HG02623 (cell line): ENCODE results near the gene CTDSPL.
"Not testable (repeated sequence)": the region's sequence is repeated elsewhere in the genome, so short reads cannot be mapped to it uniquely, and the experiment has no call there.

ENCODE experiments used
- ATAC-seq: cut with Tn5 transposase; IDR thresholded peaks from one replicate; pipeline ENCODE4 v1.9.1; 2021; ENCODE audit warnings: moderate library complexity; ENCODE audit not compliant: unreplicated experiment

The CTDSPL gene, protein sequence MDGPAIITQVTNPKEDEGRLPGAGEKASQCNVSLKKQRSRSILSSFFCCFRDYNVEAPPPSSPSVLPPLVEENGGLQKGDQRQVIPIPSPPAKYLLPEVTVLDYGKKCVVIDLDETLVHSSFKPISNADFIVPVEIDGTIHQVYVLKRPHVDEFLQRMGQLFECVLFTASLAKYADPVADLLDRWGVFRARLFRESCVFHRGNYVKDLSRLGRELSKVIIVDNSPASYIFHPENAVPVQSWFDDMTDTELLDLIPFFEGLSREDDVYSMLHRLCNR

DNA sequence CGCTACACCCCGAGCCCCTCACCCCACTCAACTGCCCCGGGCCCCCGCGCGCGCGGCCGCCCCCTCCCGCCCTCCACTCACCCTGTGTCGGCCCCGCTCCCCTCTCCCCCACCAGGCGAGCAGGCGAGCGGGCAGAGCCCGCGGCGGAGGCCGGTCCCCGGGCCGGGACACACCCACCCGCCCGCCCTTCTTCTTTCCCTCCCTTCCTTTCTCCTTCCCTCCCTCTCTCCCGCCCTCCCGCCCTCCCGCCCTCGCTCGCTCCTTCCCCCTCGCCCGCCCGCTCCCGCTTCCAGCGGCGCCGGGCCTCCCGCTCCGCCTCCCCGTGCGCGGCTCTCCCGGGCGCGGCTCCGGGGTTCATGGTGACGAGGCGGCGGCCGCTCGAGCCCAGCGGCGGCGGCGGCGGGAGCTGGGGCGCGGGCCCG lies at the start of gene CTDSPL:
TSS of gene CTDSPL (plus strand) at position 261 of the 422 bp plus-strand sequence. CDS start 320 bp downstream, outside the sequence.
- ATAC-seq: no peak

DNA sequence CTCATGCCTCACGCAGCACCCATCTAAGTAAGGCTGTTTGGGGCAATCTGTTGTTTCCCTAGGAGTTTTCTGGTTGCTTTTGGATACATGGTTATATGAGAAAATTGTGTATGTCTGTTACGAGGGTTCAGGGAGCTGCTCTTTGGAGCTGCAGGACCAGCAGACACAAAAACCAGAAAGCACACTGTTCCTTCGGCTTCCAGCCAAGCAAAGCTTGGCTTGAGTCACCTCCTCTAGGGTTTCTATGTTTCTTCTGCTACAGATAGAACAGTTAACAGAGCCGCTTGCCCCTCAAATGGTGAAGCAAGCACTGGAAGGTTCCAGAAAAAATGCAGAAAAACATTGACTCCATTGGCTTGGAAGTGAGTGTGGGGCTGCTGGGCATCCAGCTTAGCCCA lies 49.2 kb upstream of the CTDSPL start:
- ATAC-seq: no peak

DNA sequence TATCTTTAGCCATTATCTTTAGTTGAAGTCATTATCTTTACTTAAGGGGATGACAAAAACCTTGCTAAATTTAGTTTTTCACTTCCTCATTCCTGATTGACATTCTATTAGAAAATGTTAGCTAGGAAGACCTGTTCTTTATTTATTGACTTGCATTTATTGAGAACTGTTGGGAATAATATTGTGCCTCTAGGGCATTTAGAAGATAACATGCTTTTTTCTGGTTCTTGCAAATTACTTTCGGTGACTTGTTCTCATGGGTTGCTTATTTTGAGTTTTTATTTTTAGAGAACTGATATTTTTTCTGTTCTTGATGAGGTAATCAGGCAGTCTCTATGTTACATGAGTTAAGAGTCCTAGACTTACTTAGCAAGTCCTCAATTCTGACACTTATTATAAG lies 48.3 kb upstream of the CTDSPL start:
- no peak for ATAC-seq

DNA sequence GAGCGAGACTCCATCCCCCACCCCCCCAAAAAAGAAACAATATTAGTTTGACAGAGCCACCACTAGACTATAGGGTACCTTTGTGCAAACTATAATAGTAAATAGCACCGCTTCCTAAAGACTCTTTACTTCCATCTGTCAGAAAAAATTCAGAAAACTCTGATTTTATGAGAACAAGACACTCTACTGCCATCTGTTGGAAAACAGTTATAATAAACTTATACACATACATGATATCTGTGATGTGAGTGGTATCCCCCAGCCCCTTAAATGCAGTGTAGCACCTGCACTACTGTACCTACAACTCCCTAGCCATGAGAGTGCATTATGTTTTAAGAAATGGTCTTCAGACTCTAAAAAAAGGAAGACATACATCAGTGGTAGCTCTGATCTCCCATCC lies 47.1 kb upstream of the CTDSPL start:
- no peak for ATAC-seq

DNA sequence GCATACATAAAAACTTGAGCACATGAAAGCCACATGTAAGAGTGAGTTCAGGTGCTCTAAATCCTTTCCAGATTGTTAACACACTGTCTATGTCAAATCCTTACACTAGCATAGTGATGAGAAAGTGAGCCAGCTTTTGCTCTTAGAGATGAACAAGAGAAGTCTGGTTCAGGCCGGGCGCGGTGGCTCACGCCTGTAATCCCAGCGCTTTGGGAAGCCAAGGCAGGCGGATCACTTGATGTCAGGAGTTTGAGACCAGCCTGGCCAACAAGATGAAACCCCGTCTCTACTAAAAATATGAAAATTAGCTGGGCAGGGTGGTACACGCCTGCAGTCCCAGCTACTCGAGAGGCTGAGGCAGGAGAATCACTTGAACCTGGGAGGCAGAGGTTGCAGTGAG lies 46.5 kb upstream of the CTDSPL start:
- not testable (repeated sequence) for ATAC-seq

DNA sequence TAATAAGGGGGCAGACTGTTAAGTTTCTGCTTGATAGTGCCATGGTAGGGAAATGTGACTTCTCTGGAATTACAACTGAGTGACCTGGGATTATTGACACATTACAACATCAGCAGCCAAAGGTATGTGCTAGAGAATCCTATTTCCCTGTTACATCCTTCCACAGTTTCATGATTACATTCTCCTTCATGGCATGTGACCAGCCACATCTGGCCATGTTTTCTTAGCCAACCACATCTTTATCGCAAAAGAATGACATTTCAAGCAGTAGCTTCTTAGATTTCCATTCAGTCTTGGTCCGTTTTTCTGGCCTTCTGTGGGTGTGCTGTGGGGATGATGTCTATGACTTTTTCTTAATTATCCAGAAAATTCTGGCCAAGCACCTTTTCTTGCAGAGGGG lies 45.4 kb upstream of the CTDSPL start:
- ATAC-seq: no peak

DNA sequence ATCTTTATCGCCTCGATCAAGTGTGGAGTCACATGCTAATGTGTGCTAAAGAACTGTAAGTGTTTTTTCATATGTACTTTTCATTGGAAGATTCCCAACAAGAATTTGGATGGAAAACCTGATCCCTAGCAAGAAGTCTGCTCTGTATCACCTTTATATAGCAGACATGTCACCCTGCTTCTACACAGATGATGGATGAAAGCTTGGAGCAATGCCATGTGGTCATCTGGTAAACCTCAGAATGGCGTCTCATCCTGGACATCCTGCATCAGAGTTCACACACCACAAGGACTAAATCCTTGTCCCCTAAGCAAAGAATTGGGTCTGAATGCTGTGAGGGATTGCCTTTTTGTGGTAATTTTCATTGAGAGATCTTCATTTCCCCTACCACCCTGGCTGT lies 42.1 kb upstream of the CTDSPL start:
- no peak for ATAC-seq

DNA sequence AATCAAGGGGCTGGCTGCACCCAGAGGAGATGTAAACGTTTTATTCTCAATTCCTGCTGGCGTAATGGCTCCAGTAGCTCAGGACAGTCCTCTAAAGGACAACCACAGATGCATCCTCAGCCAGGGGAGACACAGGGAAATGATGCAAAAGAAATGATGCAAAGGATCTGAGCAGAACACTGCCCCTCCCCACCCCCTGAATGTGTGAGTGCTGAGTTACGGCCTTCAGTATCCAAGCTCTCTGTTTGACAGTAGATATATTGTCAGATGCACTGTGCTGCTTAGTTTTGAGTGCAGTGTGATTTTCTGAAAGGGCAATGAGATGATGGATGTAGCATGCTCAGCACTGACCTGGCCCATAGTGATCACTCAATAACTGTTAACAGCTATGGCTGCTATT lies 41.4 kb upstream of the CTDSPL start:
- no peak for ATAC-seq

DNA sequence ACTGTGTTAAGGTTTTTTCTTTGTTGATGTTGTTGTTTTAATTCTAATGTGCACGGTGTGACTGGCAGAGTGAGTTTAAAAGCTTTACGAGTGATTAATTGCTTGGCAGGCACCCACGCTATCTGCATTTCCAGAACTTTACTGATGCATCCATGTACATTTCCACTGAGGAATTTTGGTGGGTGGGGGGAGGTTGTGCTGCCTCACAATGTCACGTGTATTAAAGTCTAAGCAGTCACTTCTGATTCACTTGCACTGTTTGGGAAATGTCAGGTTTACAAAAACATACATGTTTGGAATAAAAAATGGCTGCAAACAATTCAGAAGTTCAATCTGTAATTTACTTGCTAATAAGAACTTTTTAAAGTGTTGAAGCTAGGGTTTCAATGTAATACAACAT lies 38.5 kb upstream of the CTDSPL start:
- ATAC-seq: no peak

DNA sequence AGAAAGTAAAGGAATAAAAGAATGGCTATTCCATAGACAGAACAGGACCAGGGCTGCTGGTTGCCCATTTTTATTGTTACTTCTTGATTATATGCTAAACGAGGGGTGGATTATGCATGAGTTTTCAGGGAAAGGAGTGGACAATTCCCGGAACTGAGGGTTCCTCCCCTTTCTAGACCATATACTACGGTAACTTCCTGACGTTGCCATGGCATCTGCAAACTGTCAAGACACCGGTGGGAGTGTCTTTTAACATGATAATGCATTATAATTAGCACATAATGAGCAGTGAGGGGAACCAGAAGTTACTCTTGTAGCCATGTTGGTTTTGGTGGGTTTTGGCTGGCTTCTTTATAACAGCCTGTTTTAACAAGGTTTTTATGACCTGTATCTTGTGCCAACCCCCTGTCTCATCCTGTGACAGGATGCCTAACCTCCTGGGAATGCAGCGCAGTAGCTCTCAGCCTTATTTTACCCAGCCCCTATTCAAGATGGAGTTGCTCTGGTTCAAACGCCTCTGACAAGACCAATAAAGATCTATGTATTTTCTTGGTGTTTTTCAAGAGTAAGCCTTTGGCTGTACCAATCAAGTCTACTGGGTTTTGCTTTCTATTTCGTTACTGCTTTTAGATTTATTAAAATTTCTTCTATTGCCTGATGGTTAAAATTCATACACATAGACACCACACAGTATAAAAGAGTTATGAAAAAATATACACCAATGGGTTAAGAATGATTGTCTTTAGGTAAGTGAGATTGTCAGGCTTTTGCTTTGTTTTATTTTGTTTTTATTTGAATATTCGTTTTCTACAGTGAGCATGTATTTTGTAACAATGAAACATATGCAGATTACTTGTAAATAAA lies 37.4 kb upstream of the CTDSPL start:
- no peak for ATAC-seq

DNA sequence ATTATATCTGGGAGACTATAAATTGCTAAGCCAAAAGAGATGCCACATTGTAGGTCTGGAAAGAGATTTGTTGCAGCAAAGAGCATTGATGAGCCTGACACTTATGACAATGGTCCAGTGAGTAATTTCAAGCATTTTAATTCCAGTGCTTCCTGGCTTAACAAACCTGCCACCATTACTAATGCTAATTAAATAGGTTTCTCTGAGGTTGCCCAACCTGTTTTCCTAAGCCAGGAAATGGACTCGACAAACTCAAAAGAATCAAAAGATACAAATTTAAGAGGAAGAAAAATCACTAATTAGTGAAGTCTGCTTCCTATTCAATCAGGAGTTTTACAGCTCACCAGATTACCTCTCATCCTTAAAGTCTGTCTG lies 36.7 kb upstream of the CTDSPL start:
- ATAC-seq: no peak

DNA sequence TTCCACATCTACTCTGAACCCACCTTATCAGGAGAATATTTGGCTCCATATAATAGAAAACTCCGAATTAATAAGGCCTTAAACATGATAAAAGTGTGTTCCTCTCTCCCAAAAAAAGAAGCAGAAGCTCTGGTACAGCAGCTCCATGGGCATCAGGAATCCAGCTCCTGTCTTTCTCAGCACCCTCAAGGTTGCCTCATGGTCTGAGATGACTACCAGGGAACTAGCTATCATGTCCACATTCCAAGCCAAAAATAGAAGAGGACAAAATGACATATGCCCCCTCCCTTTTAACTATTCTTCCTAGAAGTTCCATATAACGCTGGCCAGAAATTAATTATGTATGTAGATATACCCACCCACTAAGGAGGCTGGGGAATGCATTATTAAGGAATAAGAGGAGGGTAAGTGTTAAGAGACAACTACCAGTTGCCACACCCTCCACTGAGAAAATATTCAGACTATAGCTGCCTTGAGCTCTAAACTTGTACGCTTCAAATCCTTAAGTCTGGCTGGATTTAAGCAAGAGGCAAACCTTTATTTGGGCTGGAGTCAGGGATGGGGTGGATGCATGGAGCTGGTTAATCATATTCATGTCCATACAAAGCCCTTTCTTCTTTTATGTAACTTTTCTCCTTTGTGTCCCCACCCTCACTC lies 35.8 kb upstream of the CTDSPL start:
- ATAC-seq: no peak

DNA sequence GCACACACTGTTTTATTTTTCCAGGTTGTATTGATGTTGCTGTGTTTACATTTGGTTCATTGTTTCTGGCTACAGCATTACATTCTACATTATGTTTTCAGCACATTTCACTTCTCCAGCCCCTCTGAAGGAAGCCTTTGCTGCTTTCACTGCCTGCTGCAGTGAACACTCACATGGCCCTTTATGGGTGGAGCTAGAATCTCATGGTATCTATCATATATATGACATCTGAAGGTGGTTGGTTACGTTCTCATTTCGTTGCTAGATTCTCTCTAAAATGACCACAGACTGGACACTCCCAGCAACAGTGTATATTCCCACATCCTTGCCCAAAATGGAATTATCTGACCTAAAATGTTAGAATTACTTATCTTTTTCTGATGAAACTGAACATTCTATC lies 35.2 kb upstream of the CTDSPL start:
- no peak for ATAC-seq

DNA sequence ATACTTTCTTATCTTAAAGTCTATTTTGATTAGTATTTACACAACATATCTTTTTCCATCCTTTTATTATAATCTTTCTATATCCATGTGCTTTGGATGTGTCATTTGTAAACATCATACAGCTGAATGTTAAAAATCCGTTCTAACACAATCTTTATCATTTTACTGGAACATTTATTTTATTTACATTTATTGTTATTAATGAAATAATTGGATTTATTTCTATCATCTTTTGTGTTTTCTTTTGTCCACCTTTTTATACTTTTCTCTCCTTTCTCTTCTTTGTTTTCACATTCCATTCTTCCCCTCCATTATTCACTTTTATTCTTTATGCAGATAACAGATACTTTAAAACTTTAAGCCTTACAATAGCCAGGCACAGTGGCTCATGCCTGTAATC lies 34.7 kb upstream of the CTDSPL start:
- no peak for ATAC-seq

DNA sequence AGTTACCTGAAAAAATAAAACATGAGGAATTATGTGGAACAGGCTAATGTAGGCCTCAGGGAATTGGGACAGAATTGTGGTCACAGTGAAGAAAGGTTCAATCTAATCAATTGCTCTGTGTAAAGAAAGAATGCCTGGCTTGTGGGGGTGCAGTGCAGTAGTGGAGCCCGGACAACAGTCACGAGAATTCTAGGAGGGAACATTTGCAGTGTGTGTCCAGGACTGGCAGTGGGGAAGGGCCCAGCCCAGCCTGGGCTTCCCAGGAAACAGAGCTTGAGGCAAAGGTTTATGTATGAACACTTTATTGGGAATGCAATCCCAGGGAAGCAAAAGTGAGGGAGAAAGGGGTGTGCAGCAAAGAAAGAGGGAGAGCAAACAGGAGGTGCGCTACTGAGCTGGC lies 29.2 kb upstream of the CTDSPL start:
- ATAC-seq: no peak

DNA sequence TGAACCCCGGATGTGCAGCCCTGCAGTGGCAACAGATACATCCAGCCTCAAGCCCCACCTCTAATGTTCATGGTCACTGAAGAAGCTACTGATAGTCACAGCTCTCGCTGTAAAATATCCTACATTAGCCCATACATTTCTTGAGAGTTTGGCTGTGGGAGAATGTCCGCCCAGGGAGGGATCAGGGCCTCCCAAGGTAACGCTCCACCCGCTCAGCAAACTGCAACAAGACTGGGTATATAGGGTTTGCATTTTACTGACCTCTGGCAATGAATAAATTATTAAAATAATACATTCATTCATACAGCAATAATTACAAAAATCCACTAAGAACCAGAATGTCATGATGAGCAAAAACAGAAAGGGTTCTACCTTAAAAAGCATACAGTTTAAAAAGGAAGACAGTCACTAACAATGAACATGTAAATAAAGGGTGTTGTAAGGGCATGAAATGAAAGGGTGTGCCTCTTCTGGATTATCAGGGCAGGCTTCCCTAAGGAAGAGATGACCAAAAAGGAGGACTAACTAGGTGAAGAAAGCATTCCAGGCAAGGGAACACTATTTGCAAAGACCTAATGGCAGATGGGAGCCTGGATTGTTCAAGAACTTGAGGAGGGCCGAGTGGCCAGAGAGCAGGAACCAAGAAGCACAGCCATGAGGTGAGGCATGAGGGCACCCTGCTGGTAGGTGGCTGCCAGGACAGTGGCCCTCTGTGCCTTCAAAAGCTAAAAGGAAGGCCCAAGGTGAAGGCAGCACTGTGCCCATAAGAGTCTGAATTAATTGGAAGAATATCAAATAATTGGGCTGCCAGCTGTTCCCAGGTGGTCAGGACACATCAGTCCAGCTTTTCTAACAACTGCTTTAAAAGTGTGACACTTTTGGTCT lies 28.1 kb upstream of the CTDSPL start:
- no peak for ATAC-seq

DNA sequence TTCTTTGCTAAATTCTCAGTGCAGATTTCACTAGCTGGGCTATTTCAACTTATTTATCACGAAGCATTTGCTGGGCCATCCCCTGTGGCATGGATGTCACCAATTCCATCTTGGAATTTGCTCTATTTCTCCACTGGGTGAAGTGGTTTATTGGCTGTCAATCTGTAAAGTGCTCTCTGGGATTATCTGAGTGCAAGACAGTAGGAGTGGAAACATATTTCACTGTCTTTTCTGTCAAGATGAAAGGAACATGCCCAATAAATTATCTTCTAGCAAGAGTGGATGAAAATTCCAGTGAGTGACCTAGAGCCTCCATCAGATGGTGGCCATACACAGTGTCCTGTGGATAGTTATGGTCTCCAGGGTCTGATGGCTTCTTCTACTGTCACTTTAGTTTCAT lies 25.1 kb upstream of the CTDSPL start:
- no peak for ATAC-seq

DNA sequence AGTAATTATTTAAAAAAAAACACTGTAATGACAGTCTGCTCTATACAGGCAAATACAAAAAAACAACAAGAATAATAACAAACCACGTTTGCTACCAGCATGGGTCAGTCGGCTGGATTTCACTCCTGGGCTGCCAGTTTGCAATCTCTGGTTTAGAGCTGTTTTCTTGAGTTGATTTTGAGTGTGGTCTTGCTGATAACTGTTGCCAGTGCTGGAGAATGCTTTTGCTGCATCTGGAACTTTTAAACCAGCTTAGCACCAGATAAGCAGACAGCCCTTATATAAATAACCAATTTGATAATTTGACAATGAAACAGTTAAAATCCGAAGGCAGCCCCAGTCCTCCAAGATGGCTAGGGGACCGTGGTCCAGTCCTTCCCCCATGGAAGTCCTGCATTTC lies 14.0 kb upstream of the CTDSPL start:
- ATAC-seq: no peak

DNA sequence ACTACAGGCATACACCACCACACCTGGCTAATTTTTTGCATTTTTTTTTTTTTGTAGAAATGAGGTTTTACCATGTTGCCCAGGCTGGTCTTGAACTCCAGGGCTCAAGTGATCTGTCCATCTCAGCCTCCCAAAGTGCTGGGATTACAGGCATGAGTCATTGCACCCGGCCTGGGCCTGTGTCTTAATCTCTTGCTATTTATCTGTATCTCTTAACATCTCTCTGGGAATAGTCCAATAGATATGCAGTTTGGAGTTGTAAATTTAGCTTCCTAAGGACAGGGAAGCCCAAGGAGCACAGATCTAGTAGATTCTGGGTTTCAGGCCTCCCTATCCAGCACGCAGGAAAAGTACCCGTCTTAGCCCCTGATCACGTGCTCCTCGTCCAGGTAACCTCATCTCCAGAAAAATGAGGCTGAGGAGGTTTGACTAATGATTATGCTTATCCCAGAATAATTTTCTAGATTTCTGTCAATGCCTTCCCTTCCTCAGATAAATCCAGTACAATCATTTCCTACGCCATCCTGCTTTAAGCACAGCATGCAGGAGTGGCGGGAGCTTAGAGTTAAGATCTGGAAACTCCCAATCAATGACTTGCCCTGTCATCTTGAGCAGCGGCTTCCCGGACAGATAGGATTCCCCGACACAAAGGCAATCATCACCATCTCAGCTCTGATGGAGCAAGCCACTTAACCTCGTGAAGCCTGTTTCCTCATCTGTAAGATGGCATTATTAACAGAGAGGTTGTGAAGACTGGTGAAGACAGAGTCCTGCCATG lies 12.3 kb upstream of the CTDSPL start:
- ATAC-seq: no peak

DNA sequence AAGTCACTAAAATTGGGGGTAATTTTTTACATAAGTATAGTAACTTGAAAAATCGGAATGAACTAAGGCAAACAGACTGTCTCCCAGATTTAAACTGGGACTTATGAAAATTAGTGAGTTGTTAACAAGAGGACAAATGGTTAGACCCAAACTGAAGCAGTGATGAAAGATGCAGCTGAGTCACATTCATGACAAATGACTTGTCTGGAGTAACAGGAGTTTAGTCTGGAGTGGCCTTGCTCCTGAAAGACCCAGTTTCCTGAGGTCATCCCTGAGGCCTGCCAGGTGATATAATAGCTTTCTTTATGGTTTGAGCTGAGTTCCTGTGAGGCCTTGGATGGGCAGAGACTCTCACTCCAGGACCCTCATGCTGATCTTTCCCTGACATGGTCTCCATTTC lies 9.6 kb upstream of the CTDSPL start:
- no peak for ATAC-seq
